Upper lobe of left lung (tissue), 6 donors: ENCODE measurements around the gene CETN3. TPM values are rescaled to one million over a fixed set of nuclear protein-coding genes. Genes with fewer than 3 reads are reported as not detected.

Experiments used
- ATAC-seq, 2 donors: fragments of 200-7000 bp; cut with Tn5 transposase; one replicate each; pipeline ENCODE4 v1.9.1; 2022; ENCODE audit warnings: mild to moderate bottlenecking in 2 of 2, moderate library complexity in 2 of 2; ENCODE audit not compliant: low FRiP score in 2 of 2
- DNase-seq, 2 donors: peaks; one replicate each; pipeline ENCODE4 v3.0.0-alpha.2; 2019 to 2020
- H3K27ac ChIP-seq, 4 donors: fragments of 200-600 bp; sonication (generic); one replicate each; pipeline ENCODE4 v1.5.1; 2016 to 2019
- H3K27me3 ChIP-seq, 4 donors: fragments of 200-600 bp; sonication (generic); one replicate each; pipeline ENCODE4 v1.5.1; 2017 to 2019
- H3K36me3 ChIP-seq, 4 donors: fragments of 200-600 bp; sonication (generic); one replicate each; pipeline ENCODE4 v1.5.1; 2016 to 2019
- H3K4me1 ChIP-seq, 4 donors: fragments of 200-600 bp; sonication (generic); one replicate each; pipeline ENCODE4 v1.5.1; 2018 to 2019
- H3K4me3 ChIP-seq, 4 donors: fragments of 200-600 bp; sonication (generic); one replicate each; pipeline ENCODE4 v1.5.1; 2017 to 2019; ENCODE audit warnings: mild to moderate bottlenecking in 2 of 4, moderate library complexity in 1 of 4
- H3K9me3 ChIP-seq, 4 donors: fragments of 200-600 bp; sonication (generic); one replicate each; pipeline ENCODE4 v1.5.1; 2018 to 2019
- EP300 ChIP-seq, 4 donors: sonication (generic); formaldehyde crosslinking; IDR thresholded peaks; one replicate each; pipeline ENCODE4 v1.5.1; 2017; ENCODE audit warnings: antibody characterized with exemption in 4 of 4, control low read depth in 2 of 4
- POLR2A ChIP-seq, 4 donors: fragments of 450-650 bp; IDR thresholded peaks; one replicate each; pipeline ENCODE4 v1.5.1; 2016 to 2017; ENCODE audit warnings: antibody characterized with exemption in 4 of 4, mild to moderate bottlenecking in 2 of 4
- POLR2AphosphoS5 ChIP-seq, 2 donors: sonication (generic); formaldehyde crosslinking; IDR thresholded peaks; one replicate each; pipeline ENCODE4 v1.5.1; 2017; ENCODE audit warnings: antibody characterized with exemption in 2 of 2
- WGBS, 2 donors: methylation state at CpG; one replicate each; pipeline ENCODE4 v1.1.5; 2017 to 2018; 5-methylcytosine and 5-hydroxymethylcytosine counted together
- total RNA-seq, 6 donors: library from RNA; depleted of rRNA in 4 of 6; stranded (reverse); fragments of >200 nt in 4 of 6; gene quantifications; one replicate each; pipeline versions ENCODE4 v1.1.0 to v1.2.1, GENCODE V29; 2016 to 2021
- TF ChIP-seq, protein P1 (sequence below), 6 experiments: fragments of 450-650 bp in 4 of 6; fragments of 200-600 bp in 2 of 6; sonication (generic) in 2 of 6; IDR thresholded peaks; one replicate each; pipeline ENCODE4 v1.5.1; 2016 to 2019; ENCODE audit warnings: antibody characterized with exemption in 6 of 6
- donor health status: DM: no; HTN: no; CAD: no; lungs with moderate emphysema.
- donor health status: DM: no; HTN: yes; CAD: no; lungs with severe emphysema.

Gene CETN3
- total RNA-seq, 6 donors from 2014 or later: 3.3 to 28.5 (median 11.7) TPM

DNA sequence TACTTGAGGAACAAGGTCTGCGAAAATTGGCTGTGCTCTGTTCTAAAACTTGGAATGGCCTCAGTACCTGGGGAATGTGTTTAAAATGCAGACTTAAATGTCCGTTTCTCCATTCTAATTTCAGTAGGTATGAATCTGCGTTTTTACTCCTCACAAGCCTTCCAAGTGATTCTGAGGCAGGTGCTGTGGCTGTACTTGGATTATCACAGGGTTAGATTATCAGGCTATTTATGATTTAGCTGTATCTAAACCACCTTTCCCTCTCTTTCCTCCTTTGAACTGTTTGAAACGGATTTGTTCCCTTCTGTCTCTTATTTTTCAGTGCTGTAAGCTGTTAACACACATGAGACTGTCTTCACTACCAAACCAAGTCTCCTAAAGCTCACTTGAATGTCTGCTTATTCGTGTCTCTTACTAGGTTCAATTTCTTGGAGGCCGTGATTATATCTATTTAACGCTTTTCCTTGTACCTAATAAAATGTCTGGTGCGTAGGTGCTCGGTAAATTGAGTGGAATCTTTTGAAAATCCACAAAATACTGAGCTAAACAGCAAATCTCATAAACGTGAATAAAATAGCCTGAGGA lies 714 bp upstream of the CETN3 start:
- no peak for TF ChIP-seq POLR2A (IDR thresholded peaks at IDR 0.05)
- TF ChIP-seq, protein P1, sequence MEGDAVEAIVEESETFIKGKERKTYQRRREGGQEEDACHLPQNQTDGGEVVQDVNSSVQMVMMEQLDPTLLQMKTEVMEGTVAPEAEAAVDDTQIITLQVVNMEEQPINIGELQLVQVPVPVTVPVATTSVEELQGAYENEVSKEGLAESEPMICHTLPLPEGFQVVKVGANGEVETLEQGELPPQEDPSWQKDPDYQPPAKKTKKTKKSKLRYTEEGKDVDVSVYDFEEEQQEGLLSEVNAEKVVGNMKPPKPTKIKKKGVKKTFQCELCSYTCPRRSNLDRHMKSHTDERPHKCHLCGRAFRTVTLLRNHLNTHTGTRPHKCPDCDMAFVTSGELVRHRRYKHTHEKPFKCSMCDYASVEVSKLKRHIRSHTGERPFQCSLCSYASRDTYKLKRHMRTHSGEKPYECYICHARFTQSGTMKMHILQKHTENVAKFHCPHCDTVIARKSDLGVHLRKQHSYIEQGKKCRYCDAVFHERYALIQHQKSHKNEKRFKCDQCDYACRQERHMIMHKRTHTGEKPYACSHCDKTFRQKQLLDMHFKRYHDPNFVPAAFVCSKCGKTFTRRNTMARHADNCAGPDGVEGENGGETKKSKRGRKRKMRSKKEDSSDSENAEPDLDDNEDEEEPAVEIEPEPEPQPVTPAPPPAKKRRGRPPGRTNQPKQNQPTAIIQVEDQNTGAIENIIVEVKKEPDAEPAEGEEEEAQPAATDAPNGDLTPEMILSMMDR (IDR thresholded peaks at IDR 0.05): peak in 1 of 6 experiments; percentile 17
- ATAC-seq: no peak
- 1 to 2% methylated on average over 10 of the region's 10 CpGs for WGBS, 2 donors

DNA sequence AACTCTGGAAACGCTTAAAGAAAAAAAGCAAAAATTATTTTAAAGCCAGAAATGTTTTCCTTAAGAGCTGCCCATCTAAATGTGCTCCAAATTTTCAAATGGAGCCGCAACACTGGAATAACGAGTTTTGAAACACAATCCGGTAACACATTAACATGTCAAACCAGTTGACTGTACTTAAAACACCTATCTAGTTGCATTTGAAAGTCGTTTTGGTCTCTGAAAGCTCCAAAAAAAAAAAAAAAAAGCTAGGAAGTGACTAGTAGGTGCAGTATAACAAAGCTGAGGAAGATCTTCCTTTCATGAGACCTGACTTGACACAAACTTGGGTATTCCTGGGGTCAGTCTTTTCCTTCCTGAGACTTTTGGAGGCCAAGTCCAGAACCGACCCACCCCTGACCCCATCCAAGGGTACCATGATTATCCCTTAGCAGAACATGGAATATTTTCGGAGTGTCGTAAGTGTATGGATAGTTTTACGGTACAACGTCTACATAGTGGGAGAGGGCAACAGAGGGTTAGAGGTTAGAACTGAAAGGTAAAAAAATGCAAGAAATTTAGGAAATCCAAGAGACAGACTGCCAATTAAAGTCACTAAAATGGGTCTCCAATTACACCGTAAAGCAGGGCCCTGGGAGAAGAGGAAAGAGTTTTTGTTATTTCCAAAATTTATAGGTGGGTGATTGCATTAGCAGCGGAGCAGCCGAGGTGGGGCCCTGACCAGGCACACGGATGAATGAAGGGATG lies 812 bp downstream of the CETN3 start:
- DNase-seq (no peak), ATAC-seq (no peak)
- no peaks in the 10 kb centered on the region for H3K9me3 ChIP-seq
- 12 to 25% methylated on average over 14 of the region's 14 CpGs for WGBS, 2 donors
- peaks cover 0 to 16% (median 2%) of the 10 kb centered on the region in 4 donors for H3K36me3 ChIP-seq
- peak overlapping the region; percentile 74 to 93 (median 81) for H3K4me3 ChIP-seq
- H3K4me1 ChIP-seq: peaks cover 8 to 23% (median 12%) of the 10 kb centered on the region in 4 donors
- TF ChIP-seq, protein P1 (IDR thresholded peaks at IDR 0.05): no peak
- TF ChIP-seq POLR2A (IDR thresholded peaks at IDR 0.05): peak in 1 of 4 donors; percentile 54
- no peaks in the 10 kb centered on the region for H3K27me3 ChIP-seq
- peak overlapping the region; percentile 90 to 98 (median 94) for H3K27ac ChIP-seq

More for the DNA sequence above, 714 bp upstream of the CETN3 start:
- peak overlapping the region; percentile 90 to 98 (median 94) for H3K27ac ChIP-seq
- H3K27me3 ChIP-seq: no peaks in the 10 kb centered on the region
- peaks cover 0 to 7% (median 0%) of the 10 kb centered on the region in 4 donors for H3K36me3 ChIP-seq
- H3K9me3 ChIP-seq: no peaks in the 10 kb centered on the region
- H3K4me3 ChIP-seq: peak overlapping the region; percentile 53 to 93 (median 81)
- no peak for DNase-seq
- peaks cover 8 to 23% (median 12%) of the 10 kb centered on the region in 4 donors for H3K4me1 ChIP-seq

- H3K36me3 ChIP-seq: peaks cover 0 to 20% (median 2%) of the 10 kb centered on the region in 4 donors
- H3K27me3 ChIP-seq: no peaks in the 10 kb centered on the region
- no peak for TF ChIP-seq EP300 (IDR thresholded peaks at IDR 0.05)
- TF ChIP-seq, protein P1 (IDR thresholded peaks at IDR 0.05): no peak
- no peak for TF ChIP-seq POLR2A (IDR thresholded peaks at IDR 0.05)
- TF ChIP-seq POLR2AphosphoS5 (IDR thresholded peaks at IDR 0.05): no peak
- H3K4me1 ChIP-seq: peaks cover 8 to 23% (median 12%) of the 10 kb centered on the region in 4 donors
- no peaks in the 10 kb centered on the region for H3K9me3 ChIP-seq
- H3K4me3 ChIP-seq: no peak overlapping the region
- ATAC-seq (no peak), DNase-seq (no peak)
- no peak overlapping the region for H3K27ac ChIP-seq
Observed at GRCh38 chr5:90406466-90406865, 3.1 kb downstream of the CETN3 start.

GRCh38 chr5:90402521-90403255 lies 6.9 kb downstream of the CETN3 start:
- DNase-seq (no peak), ATAC-seq (no peak)
- no peaks in the 10 kb centered on the region for H3K9me3 ChIP-seq
- no peak overlapping the region for H3K4me3 ChIP-seq
- H3K36me3 ChIP-seq: peaks cover 0 to 34% (median 9%) of the 10 kb centered on the region in 4 donors
- H3K4me1 ChIP-seq: peaks cover 0 to 3% (median 0%) of the 10 kb centered on the region in 4 donors
- H3K27me3 ChIP-seq: no peaks in the 10 kb centered on the region
- H3K27ac ChIP-seq: no peak overlapping the region
- WGBS, 2 donors: 85 to 90% methylated on average over 1 of the region's 1 CpG
- TF ChIP-seq, protein P1 (IDR thresholded peaks at IDR 0.05): no peak
- no peak for TF ChIP-seq POLR2AphosphoS5 (IDR thresholded peaks at IDR 0.05)
- TF ChIP-seq EP300 (IDR thresholded peaks at IDR 0.05): no peak
- TF ChIP-seq POLR2A (IDR thresholded peaks at IDR 0.05): no peak
